ENCODE results near the gene ANO3. TPM values are rescaled to one million over a fixed set of nuclear protein-coding genes. Genes with fewer than 3 reads are reported as not detected.

ANO3 gene
- total RNA-seq, 1 experiment from 2014 or later: not detected

- DNase-seq (ENCODE audit: low spot score): no peak
- in situ Hi-C loops (cut with HindIII; ENCODE audit: low sequenced_read_pairs): no loop called here
Observed at GRCh38 chr11:26474401-26474800, 142.5 kb downstream of the ANO3 start.

GRCh38 chr11:26477396-26477795 lies 145.5 kb downstream of the ANO3 start:
- DNase-seq (ENCODE audit: low spot score): no peak
- in situ Hi-C loops (cut with HindIII; ENCODE audit: low sequenced_read_pairs): no loop called here

- in situ Hi-C loops (cut with HindIII; ENCODE audit: low sequenced_read_pairs): no loop called here
- no peak for DNase-seq (ENCODE audit: low spot score)
Observed at GRCh38 chr11:26478710-26479109, 146.8 kb downstream of the ANO3 start.

- in situ Hi-C loops (cut with HindIII; ENCODE audit: low sequenced_read_pairs): no loop called here
- DNase-seq (ENCODE audit: low spot score): no peak
Observed at GRCh38 chr11:26480041-26480440, 148.1 kb downstream of the ANO3 start.

DNA sequence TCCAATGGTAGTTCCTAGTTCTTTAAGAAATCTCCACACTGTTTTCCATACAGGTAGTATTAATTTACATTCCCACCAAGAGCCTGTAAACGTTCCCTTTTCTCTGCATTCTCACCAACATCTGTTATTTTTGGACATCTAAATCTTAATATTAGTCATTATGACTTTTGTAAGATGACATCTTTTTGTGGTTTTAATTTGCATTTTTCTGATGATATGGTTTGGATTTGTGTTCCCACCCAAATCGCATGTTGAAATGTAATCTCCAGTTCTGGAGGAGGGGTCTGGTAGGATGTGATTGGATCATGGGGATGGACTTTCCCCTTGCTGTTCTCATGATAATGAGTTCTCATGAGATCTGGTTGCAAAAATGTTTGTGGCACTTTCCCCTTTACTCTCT lies 151.2 kb downstream of the ANO3 start:
- in situ Hi-C loops (cut with HindIII; ENCODE audit: low sequenced_read_pairs): no loop called here
- no peak for DNase-seq (ENCODE audit: low spot score)

DNA sequence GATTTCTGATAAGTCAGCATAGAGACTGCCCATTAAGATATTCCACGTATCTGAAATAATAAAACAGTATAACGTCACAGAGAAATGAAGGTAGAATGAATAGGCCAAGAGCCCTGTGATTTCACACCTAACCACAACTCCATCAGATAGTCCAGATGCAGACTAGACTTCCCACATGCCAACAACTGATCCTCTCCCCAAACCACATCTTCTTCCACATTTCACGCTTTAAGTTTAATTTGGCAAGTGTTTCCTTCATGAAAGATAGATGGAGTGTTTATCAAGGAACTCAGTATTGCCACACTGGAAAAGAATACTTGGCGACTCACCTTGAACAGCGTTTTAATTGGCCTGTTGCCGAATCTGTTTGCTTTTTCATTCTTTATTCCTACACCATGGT lies 158.6 kb downstream of the ANO3 start:
- in situ Hi-C loops (cut with HindIII; ENCODE audit: low sequenced_read_pairs): no loop called here
- no peak for DNase-seq (ENCODE audit: low spot score)

- in situ Hi-C loops (cut with HindIII; ENCODE audit: low sequenced_read_pairs): no loop called here
- DNase-seq (ENCODE audit: low spot score): no peak
Observed at GRCh38 chr11:26493616-26494015, 161.7 kb downstream of the ANO3 start.

DNA sequence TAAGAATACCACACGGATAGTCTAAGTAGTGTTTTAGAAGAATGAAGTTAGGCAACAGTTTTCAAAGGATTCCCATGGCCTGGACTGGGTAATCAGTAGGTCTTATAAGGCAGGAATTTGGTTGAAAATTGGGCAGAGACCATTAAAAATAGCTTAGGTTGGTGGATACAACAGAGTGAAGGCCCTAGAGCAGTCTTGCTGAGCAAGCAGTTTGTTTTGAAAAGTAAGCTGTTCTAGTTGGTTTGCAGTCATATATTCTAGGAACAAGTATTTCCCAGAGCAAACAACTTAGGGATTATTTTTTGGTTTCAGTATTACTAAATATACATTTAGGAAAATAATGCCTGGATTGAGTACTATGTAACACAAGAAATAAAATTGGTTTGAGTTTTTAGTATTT lies 175.3 kb downstream of the ANO3 start:
- in situ Hi-C loops (cut with HindIII; ENCODE audit: low sequenced_read_pairs): no loop called here
- no peak for DNase-seq (ENCODE audit: low spot score)

GRCh38 chr11:26510164-26510563 lies 178.2 kb downstream of the ANO3 start:
- DNase-seq (ENCODE audit: low spot score): no peak
- in situ Hi-C loops (cut with HindIII; ENCODE audit: low sequenced_read_pairs): no loop called here

DNA sequence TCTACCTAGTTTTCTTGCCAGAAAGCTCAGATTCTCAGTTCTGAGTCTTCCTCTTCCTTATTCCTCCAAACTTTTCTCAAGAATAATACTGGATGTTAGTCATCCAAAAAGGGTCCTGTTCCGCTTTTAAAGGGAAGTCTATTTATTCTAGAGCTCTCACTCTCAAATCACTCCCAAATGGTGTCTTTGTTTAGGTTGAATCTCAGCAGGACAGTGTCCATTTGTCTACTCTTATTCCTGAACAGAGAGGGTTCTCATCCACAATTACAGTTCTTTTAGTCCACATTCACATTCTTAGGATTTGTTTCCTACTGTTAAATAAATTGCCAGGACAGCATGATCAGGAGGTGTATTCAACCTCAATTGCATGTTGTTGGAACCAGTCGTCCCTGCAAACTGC lies 178.8 kb downstream of the ANO3 start:
- in situ Hi-C loops (cut with HindIII; ENCODE audit: low sequenced_read_pairs): no loop called here
- no peak for DNase-seq (ENCODE audit: low spot score)

DNA sequence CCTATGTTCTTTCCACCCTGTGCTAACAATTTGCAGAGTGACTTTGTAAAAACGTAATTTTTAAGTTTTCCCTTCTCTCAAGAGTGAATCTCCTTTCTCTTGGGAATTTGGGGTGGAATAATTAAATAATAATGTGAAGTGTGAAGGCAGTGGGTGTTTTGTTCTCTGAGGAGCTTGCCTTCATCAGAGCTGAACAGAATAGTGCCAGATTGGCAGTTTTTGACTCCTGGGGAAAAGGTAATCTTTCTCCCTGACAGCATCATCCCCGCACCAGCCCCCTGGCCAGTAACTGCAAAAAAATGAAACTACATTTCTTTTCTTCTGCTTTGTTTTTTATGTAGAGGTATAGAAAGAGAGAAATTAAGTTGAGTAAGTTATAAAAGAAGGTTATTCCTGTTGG lies 180.3 kb downstream of the ANO3 start:
- no peak for DNase-seq (ENCODE audit: low spot score)
- in situ Hi-C loops (cut with HindIII; ENCODE audit: low sequenced_read_pairs): no loop called here

GRCh38 chr11:26519469-26519868 lies 187.5 kb downstream of the ANO3 start:
- DNase-seq (ENCODE audit: low spot score): no peak
- in situ Hi-C loops (cut with HindIII; ENCODE audit: low sequenced_read_pairs): no loop called here

DNA sequence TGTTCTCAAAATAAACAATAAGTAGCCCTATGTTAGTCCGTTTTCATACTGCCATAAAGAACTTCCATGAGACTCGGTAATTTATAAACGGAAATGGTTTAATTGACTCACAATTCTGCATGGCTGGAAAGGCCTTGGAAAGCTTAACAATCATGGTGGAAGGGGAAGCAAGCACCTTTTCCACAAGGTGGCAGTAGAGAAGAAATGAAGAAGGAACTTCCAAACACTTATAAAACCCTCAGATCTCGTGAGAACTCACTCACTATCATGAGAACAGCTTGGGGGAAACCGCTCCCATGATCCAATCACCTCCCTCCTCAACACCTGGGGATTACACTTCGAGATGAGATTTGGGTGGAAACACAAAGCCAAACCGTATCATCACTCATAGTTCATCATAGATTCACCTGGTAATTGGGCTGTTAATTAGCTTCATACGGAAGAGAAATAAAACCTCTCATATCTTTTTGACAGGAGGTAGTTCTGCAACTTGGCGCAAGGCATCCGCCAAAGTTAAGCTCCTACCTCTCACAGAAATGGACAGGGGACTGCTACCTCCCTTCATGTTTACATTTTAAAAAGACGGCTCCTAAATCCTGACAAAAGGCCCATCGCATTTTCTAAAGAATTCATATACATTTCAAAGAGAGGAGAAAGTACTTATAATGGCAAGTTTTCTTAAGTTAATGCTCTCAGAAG lies 191.1 kb downstream of the ANO3 start:
- in situ Hi-C loops (cut with HindIII; ENCODE audit: low sequenced_read_pairs): no loop called here
- DNase-seq (ENCODE audit: low spot score): no peak

- in situ Hi-C loops (cut with HindIII; ENCODE audit: low sequenced_read_pairs): no loop called here
Observed at GRCh38 chr11:26527685-26528084, 195.8 kb downstream of the ANO3 start.

GRCh38 chr11:26537341-26537740 lies 205.4 kb downstream of the ANO3 start:
- in situ Hi-C loops (cut with HindIII; ENCODE audit: low sequenced_read_pairs): no loop called here

More at GRCh38 chr11:26527685-26528084, 195.8 kb downstream of the ANO3 start:
- DNase-seq (ENCODE audit: low spot score): no peak

DNA sequence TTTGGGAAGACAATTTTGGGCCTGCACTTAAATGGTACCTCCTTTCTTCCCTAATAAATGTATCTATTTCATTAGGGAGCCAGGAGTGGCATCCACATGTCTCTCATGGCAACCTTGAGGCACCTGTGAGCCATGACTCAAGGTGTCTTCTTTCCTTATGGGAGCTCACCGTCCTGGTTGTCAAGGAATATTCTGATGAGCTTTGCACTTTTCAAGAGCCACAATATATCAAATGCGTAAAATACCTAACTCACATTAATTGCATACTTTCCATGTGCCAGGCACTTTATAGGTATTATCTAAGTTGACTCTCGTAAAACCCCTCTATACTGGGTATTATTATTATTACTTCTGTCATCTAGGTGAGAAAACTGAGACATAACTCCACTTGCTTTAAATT lies 207.6 kb downstream of the ANO3 start:
- no peak for DNase-seq (ENCODE audit: low spot score)
- in situ Hi-C loops (cut with HindIII; ENCODE audit: low sequenced_read_pairs): no loop called here

More at GRCh38 chr11:26537341-26537740, 205.4 kb downstream of the ANO3 start:
- no peak for DNase-seq (ENCODE audit: low spot score)

DNA sequence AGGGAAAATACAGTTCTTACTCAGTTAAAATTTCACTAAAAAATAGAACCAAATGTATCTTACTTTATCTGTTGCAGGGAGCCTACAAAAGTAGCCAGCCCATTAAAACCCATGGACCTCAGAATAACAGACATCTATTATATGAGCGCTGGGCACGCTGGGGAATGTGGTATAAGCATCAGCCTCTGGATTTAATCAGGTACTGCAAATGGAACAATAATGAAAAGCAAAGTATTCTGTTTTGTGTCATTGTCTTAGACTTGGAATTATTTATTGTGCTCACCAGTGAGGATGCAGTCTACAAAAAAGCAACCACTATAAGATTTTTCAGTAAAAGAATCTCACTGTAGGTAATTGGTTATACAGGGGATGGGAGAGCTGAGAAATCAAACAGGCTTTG lies 209.9 kb downstream of the ANO3 start:
- no peak for DNase-seq (ENCODE audit: low spot score)
- in situ Hi-C loops (cut with HindIII; ENCODE audit: low sequenced_read_pairs): no loop called here

DNA sequence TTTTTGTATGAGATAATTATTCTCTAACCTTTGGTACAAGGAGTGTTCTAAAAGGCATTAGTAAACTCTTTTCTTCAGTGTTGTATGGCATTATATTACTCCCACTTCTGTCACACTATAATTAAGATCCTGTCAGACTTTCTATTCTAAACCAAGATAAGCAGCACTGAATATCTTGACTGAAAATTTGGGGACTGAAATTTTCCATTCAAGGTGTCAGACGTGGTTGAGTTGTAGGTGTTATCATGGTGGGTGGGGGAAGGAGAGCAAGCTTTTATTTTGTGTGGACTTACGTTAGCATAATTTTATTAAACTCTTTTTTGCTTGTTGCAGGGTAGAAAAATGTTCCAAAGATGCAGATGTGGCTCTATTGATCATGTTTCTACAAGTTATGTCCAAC lies 217.2 kb downstream of the ANO3 start:
- in situ Hi-C loops (cut with HindIII; ENCODE audit: low sequenced_read_pairs): no loop called here
- DNase-seq (ENCODE audit: low spot score): no peak

DNA sequence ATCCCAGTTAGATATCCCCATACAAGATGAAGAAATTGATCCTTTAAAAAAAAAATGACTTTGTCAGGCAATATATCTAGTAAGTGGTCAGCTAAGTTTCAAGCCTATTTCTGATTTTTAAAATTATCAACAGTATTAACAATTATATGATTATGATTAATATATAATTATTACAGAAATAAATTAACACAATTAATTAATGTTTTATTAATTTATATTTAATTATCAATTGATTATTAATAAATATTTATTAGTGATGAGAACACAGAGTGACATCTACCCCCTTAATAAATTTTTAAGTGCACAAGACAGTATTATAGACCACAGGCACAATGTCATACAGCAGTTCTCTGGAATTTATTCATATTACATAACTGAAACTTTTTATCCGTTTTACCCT lies 218.1 kb downstream of the ANO3 start:
- DNase-seq (ENCODE audit: low spot score): no peak
- in situ Hi-C loops (cut with HindIII; ENCODE audit: low sequenced_read_pairs): no loop called here

- no peak for DNase-seq (ENCODE audit: low spot score)
- in situ Hi-C loops (cut with HindIII; ENCODE audit: low sequenced_read_pairs): no loop called here
Observed at GRCh38 chr11:26551186-26551801, 219.4 kb downstream of the ANO3 start.

DNA sequence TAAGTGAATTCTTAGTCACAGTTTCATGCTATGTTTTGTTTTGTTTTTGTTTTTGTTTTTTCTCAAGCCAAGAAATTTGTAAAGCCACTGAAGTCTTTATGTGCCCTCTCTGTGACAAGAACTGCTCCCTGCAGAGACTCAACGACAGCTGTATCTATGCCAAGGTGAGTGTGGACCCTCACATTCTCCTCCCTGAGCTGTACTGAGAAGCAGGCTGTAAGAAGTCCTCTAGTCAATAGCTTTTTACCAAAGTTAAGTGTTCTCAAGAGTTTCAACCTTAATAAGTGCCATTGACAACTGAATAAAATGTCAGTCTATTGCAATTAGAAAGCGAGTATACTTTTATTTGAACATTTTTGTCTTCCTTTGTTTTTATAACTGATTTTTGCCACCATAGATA lies 221.3 kb downstream of the ANO3 start:
- DNase-seq (ENCODE audit: low spot score): no peak
- in situ Hi-C loops (cut with HindIII; ENCODE audit: low sequenced_read_pairs): no loop called here

Measured in G401 (cell line).